Right lung (tissue), 5 donors: ENCODE measurements around the gene SNX10. TPM values are rescaled to one million over a fixed set of nuclear protein-coding genes. Genes with fewer than 3 reads are reported as not detected.
A peak's percentile ranks its signal among the peaks of the same experiment; 100 is the strongest.

Experiments used
- DNase-seq, 2 donors: peaks; one replicate each; pipeline ENCODE4 v3.0.0-alpha.2; 2013
- polyA plus RNA-seq, 5 donors: library from polyadenylated mRNA; unstranded; fragments of 120-200 nt; gene quantifications; one replicate each; pipeline versions ENCODE4 v1.2.1 to v1.2.3, GENCODE V29; 2013; ENCODE audit warnings: inconsistent platforms in 1 of 5, low replicate concordance in 1 of 5; ENCODE audit not compliant: insufficient read length in 5 of 5, insufficient read depth in 1 of 5

Gene SNX10
- polyA plus RNA-seq, 5 donors, result 5.7 to 16.1 (median 8.4) TPM

DNA sequence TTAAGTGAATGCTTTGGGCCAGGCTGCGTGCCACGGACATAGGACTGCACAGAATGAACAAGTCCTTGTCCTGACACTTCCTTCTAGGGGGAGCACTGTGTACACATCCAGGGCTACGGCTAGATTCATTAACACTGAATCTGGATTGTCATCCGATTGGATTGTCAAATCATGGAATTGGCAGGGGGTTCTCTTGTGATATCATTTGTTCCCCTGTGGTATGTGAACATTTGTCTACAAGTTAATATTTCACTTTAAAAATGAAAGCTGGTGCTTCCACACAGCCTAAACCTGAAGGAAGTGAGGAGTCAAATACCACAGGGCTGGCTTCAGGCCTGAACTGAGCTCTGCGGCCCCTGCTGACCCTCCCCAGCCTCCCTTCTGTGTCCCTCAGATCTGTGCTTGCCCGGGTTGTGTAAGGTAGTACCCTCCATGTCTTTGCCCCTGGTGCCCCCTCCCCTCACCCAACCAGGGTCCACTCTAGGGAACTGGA, 75.6 kb downstream of the SNX10 start:
- DNase-seq, result no peak

DNA sequence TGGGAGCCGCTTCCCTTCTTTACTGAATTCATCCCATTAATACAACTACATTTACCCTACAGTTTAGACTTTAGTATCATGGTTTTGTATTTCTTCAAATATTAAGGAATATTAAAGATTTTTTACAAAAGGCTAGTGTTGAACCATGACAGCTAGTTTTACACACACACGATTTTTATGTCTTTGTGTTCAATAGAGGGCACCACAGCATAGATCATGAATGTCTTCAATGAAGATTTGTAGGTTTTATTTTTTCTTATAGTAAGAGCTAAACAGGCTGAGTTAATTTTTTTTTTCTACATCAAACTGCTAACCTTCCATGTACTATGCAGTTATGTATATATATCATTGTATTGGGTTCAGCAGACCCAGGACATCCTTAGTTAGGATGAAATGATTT, 76.9 kb downstream of the SNX10 start:
- no peak for DNase-seq

DNA sequence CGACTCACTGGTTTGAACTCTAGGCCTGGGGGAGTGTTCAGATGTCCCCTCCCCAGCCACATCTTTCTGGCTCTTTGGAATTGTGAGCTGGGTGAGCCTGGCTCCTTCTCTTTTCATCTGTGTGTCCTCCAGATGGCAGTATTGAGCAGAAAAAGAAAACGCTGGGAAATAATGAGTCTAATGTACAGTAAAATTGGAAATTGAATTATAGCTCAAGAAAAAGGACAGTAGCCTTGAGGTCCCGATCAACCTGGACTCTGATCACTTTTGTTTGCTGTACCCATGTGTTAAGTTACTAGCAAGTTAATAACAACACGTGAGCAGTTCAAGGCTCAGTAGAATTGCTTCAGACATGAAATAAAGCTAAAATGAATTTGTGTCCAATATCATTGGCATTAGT, 77.9 kb downstream of the SNX10 start:
- DNase-seq, result peak in 1 of 2 donors; percentile 62

DNA sequence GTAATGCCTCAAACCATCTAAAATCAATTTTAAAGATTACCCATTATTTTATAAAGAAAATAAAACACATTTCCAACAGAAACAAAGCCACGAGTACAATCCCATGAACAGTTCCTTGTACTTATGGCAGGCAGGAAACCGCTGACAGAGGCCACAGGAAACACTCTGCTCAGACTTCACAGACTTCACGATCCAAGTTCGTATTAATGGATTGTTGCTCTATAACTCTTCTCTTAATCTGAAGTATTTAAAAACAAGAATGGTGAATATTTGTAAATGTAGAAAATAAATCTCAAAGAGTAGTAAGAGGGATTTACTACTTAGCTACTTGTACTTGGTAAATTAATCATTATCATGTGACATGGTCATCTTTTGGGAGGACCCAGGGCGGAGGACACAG, 78.3 kb downstream of the SNX10 start:
- DNase-seq, result no peak

DNA sequence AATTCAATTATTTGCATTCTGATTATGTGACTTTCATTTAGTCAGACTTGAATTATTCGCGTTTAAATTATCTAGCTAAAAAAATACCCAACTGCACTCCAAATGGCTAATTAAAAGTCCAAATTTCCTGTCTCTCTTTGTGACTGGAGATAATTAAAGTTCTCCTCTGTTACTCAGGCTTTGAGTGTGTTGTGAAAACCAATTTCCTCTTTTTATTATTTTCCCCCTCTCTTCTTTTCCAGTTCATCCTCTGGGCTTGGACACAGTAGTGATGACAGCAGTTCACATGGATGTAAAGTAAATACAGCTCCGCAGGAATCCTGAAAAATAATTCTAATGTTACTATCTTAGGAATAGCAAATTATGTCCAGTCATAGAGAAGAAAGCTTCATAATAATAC, 80.6 kb downstream of the SNX10 start:
- no peak for DNase-seq

DNA sequence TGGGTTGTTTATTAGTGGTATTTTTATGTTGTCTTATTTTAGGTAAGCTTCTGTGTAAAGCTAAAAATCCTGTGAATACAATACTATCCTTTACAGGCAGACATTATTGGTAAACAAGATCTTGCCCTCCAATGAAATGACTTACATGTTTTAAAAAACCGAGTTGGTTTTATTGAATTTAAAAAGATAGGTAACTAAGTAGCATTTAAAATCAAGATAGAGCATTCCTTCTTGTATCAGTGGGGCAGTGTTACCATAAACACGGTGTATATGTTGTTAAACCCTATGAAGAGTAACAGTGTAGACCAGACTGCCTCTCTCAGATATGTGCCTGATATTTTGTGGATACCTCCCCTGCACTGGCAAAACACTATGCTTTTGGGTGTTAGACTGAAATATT, 81.0 kb downstream of the SNX10 start:
- DNase-seq, result no peak

DNA sequence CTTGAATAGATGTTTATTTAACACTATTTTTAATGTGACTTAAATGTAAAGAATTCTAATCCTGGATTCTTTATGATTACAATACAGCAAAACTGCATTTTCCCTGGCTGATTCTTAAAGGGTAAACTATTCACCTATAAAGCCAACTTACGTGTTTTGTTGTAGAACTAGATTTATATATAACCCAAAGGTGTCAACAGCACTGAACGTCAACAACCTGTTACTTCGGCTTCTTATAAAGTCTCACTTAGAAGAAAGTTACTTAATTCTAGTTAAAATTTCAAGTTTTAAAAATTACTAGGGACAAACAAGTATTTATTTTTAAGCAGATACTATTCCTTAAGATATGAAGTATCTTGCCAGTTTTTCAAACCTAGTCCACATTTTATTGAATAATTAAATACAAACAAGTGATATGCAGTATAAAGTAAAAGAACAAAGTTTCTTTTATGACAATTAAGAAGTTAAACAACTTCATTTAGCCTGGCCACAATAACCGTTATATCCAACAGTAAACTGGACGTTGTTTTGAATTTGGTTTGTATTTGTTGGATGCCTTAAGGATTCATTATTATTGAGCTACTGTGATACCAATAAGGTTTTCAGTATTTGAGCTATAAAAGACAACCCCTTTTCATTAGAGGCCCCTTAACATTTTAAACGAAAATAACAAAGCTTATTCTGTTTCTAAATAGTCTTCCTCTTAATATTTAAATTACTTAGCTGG, 83.1 kb downstream of the SNX10 start:
- DNase-seq, result no peak

DNA sequence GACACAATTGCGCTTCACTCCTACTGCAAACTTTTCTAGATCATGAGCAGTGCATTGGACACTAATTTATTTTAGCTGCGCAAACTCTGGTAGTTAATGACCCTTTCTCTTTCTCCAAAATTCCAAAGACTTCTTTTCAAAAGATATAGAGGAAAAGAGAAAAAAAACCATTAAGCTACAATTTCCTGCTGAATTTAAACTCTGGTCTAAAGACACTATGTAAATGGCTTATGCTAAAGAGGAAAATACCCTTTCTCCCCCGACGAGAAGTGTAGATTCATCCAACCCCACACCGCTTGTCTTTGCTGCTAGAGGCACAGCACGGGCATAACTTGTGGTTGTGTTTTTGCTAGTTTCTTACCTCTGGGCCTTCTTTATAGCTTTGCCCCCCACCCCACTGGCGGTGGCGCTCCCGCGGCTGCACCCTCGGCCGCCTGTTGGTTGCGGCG, 84.1 kb downstream of the SNX10 start:
- no peak for DNase-seq

DNA sequence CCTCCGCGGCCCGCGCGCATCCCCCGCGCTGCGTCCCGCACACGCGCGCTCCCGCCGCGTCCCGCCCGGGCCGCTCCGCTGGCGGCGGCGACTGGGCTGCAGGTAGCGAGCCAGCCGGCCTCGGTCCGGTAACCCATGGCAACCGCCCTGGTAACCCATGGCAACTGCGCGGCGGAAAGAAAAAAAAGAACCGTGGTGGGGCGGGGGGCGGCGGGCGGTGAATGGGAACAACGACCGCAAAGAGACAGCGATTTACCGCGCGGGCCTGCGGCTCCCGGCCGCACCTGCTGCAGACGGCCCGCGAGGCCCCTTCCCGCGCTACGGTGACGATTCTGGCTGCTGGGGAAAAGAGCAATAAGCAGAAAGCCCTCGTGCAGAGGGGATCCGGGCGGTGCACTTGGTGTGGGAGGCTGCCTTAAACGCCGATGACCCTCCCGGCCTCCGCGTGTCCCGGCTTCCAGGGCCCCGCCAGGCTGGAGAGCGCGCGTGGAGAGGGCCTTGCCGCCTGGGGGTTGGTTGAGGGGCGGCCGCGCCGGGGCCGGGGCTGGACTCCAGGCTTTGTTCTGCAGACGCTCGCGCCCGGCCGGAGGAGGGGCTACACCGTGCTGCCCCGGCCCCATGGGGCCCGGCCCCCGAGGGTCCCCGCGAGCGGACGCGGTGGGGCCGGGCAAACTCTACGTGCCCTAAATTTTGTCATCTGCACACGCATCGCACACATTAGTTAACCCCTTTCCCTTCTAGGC, 84.7 kb downstream of the SNX10 start:
- DNase-seq, result no peak

DNA sequence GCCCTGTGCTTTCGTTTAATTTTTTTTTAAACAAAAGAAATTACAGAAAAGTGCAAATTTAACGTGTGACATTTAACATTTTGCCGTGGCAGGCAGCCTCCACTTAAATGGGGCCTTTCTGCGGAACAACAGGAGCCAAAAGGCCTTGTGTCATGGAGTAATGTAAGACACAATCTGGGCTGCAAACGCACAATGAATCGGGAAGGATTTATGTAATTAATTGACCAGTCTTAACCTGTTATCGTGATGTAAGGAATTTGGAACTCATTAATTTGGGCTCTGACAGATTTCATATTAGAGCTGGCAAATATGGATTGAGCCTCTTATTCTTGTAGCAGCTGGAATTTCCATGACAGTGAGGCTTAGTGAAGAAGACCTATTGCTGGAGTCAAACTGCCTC, 86.4 kb downstream of the SNX10 start:
- DNase-seq, result no peak

DNA sequence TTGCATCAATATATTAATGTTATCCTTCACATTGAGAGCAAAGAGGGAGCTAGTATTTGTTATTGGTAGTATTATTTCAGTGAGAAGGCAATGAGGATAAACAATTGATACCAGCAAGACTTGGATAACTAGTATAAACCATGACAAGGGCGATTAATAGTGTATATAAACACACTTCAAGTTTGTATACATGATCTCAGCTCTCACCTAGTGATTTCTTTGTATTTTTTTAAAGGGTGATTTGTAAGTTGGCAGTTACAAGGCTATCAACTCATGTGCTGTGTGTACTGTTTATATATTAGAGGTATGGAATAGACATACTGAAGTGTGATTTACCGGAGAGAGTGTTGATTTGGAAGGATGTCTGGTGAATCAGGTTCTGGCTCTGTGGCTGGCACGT, 88.0 kb downstream of the SNX10 start:
- no peak for DNase-seq

DNA sequence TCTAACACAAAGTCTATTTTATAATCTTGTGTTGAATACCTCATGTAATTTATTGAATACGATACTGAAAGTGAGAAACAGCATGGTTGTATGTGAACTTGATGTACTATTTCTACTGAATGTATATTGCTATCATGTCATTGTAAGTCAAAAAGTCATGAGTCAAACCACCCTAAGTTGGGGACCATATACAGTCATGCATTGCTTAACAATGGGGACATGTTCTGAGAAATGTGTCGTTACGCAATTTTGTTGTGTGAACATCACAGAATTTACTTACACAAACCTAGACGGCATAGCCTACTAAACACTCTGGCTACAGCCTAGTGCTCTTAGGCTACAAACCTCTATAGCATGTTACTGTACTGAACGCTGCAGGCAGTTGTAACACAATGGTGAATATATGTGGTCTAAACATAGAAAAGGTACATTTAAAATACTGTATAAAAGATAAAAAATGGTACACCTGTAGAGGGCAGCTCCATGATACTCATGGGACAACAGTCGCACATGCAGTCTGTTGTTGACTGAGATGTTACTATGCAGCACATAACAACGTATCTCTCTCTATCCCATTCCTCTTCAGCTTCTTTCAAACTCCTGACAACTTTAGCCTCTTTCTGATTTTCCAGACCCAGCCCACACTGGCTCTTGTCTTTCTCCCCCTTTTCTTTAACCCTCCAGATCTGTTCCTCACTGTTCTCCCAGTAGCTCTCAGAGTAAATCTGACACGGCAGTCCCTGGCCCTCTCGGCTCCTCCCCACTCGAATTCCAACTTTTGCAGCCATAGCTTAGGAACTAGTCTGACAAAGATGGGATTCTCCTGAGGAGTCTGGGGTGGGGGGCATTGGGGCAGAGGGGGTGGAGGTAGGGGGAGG, 90.1 kb downstream of the SNX10 start:
- DNase-seq, result no peak

DNA sequence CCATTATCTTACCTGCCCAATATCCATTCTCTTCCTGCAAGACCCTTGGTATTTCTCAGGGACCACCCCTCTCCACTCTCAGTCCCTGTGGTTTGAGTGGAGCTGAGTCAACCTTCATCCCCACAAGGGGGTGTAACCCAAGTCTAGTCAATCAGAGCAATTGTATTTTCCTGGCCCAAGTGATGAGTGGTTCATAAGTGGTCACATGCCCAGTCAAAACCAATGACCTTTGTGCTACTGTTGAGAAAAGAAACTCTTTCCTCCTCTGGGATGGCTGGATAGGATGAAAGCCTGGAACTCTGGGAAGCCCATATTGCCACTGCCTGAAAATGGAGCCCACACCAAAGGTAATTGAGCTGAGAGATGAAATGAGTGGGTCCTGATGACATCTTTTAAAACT, 93.6 kb downstream of the SNX10 start:
- DNase-seq, result no peak

DNA sequence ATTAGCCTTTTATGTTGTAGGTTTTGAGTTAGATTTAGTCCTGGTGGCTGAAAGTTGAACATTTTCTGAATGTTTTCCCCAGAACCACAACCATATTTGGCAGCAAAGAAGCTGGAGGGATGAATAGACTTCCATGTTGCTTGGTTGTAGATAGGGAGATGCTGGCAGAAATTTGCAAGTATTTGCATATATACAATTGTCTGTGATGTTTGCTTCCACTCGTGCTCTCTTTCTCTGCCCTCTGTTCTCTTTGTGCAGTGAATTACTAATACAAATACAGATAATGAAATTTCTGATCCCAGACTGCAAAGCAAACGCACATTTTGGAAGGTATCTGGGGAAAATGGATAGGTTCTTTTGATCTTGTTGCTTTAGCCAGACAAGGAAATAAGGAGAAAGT, 96.1 kb downstream of the SNX10 start:
- no peak for DNase-seq

DNA sequence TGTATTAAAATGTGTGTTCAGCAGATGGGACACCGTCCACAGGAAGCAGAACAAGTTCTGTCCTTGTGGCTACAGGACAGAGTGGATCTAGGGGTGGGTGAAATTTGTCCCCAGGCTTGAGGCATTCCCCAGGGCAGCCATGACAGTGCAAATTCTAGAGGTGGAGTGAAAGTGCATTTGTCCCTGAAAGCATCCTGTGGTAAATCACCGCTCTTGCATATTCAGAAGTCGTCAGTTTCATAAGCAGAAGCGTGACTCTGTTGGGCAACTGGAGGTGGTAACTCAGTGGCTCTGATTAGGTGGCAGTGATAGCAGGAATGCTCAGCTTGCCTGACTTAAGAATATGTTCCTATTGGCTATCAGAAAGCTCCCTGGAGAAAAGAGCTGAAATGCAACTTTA, 96.6 kb downstream of the SNX10 start:
- no peak for DNase-seq

DNA sequence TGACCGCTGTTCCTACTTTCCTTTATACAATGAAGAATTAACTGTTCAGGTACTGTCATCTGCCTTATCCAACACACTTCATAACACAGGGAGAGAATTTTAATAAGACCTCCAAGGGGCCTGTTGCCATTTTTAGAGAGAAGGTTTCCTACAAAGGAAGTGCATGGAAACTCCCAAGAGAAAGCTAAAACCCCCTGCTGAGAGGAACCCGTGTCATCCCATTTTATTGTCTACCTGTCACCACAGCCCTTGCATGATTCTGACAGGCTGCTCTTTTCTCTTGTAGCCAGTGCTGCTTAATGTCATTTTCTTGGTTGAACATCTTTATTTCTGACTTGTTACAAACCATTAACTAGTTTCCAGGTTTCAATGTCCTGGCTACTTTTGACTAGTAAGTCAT, 98.4 kb downstream of the SNX10 start:
- DNase-seq, result no peak

DNA sequence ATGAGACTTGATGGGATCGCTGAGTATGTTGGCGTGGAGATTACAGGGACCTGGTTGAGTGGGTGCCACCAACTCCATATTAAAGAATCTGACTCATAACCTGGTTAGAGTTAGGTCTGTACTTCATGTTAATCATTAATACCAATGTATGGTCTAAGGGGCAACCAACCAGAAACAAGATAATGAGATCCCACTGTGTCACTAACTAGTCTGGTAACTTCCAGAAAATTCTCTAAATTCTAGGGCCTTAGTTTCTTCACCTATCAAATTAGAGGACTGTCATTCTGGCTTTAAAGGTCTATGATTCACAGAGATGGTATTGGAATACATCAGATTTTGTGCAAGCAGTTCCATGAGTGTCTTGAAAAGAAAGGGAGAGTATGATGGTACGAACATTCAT, 102.2 kb downstream of the SNX10 start:
- no peak for DNase-seq

DNA sequence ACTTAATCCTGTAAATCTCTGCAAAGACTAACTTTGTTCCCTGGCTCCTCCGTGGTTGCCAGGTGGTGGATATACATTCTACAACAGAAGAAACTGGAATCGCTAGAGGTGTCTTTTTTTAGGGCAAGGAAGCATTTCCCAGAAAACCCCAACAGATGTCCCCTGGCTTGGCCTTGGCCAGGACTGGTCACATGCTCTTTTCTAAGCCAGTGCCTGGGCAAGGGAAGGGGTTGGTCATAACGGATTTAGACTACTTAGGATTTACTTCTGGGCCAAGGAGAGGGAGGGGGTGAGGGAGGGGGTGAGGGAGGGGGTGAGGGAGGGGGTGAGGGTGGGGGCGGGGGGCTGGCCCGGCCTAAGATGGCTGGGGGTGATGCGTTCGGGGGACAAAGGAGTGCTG, 105.7 kb downstream of the SNX10 start:
- DNase-seq, result no peak

DNA sequence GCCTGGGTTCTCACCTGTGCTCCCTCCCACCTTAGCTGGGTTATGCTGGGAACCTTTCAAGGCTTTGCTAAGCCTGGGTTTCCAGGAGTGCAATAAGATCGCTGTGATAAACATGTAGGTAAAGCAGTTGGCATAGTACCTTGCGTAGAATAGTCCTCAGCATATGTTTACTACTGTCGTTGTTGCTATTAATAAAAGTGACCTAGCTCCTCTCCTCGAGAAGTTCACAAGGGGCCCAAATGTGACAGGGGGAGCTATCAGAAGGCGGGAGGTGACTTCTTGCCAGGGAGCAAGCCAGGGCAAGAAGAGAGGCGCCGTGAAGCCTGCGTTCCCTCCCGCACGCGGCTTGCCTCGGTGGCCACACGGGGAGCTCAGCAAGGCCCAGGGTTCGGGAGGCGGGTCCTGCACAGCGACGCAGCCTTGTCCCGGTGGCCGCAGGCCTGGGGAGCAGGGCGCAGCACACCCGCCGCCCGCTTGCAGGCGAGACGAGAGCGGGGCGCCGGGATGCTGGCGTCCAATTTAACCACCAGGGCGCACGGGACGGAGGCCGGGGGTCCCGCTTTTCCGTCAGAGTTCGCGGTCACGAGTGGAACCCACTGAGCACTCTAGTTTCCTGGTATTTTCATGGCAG, 106.2 kb downstream of the SNX10 start:
- DNase-seq, result peak in 1 of 2 donors; percentile 79

DNA sequence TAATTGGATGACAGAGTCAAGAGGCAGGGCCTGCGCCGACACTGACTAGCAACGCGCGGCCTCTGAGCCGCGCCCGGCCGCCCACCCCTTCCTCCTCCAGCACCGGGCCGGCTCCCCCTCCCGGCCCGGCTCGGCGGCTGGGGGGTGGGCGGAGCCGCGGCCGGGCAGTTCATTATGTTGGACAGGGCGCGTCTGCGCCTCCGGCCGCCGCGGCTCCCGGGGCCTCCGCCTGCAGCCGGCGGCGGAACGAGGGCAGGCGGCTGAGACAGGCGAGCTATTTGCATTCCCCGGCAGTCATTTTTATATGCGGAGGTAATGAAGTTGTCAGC, 106.7 kb downstream of the SNX10 start:
- DNase-seq, result peak in 1 of 2 donors; percentile 83

DNA sequence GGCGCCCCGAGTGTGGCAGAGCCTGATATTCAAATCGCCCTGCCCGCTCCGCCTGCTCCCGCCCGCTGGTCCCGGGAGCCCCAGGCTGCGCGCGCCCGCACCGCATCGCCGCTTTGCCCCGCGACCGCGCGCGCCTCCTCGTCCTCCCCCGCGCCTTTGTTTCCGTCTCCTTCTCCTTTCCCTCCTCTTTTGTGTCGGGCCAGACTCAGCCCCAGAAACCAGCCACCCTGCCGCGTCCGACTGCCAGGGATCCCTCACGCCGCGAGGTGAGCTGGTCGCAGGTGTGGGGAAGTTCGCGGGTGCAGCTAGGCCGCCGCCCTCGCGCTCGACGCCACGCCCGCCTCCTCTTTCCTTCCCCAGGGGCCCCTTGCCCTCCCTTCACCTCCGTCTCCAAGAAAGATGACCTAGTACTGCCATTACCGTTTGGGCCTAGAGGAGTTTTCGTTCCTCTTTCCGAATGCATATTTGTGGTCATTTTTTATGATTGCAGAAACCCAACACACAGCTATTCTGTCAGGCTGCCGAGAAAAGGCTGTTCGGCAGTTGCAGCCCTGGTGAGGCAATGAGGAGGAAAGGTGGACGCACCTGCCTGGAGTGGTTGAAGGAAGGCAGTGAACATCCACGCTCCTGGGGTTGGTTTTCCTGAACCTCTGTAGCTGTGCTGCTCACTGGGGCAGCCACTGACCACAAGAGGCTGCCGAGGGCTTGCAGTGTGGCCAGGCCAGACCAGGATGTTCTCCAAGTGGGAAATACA, 107.3 kb downstream of the SNX10 start:
- peak; percentile 48 to 73 for DNase-seq
